WTC11 (cell line): ENCODE results near the gene SLC14A1. TPM values are rescaled to one million over a fixed set of nuclear protein-coding genes. Genes with fewer than 3 reads are reported as not detected.

Source experiments
- ATAC-seq: fragments of 200-7000 bp; cut with Tn5 transposase; 2 replicates; pipeline ENCODE4 v1.10.0; 2021; ENCODE audit warnings: mild to moderate bottlenecking, moderate library complexity
- CTCF ChIA-PET: fragments of 300-600 bp; sonication (Branson Sonifier 250); formaldehyde crosslinking; loops from one replicate; lab custom pipeline; 2021; ENCODE audit warnings: antibody characterized with exemption; lab: Charles Lee
- POLR2A ChIA-PET: fragments of 350-600 bp; sonication (Branson Sonifier 250); formaldehyde crosslinking; loops from one replicate; lab custom pipeline; 2021; ENCODE audit warnings: antibody characterized with exemption; lab: Charles Lee
- DNase-seq: peaks from one replicate; pipeline ENCODE4 v3.0.0; 2021; ENCODE audit warnings: low spot score
- H3K27ac Mint-ChIP-seq: 2 replicates; pipeline ENCODE4 v1.8.0; 2021; ENCODE audit warnings: mixed read lengths
- H3K27me3 Mint-ChIP-seq: 2 replicates; pipeline ENCODE4 v1.8.0; 2021; ENCODE audit warnings: low read depth, mild to moderate bottlenecking, moderate library complexity, mixed read lengths
- H3K36me3 Mint-ChIP-seq: 2 replicates; pipeline ENCODE4 v1.8.0; 2021; ENCODE audit warnings: mixed read lengths
- H3K4me1 Mint-ChIP-seq: 2 replicates; pipeline ENCODE4 v1.8.0; 2022; ENCODE audit warnings: mixed read lengths
- H3K4me3 Mint-ChIP-seq: 2 replicates; pipeline ENCODE4 v1.8.0; 2021; ENCODE audit warnings: mild to moderate bottlenecking, moderate library complexity, mixed read lengths
- H3K9me3 Mint-ChIP-seq: 2 replicates; pipeline ENCODE4 v1.8.0; 2021; ENCODE audit warnings: mixed read lengths
- CREM ChIP-seq: sonication (generic); formaldehyde crosslinking; IDR thresholded peaks from 2 replicates; pipeline ENCODE4 v1.8.1; 2022; ENCODE audit warnings: mild to moderate bottlenecking, missing genetic modification reagents, moderate library complexity
- ELF4 ChIP-seq: sonication (generic); formaldehyde crosslinking; IDR thresholded peaks from 2 replicates; pipeline ENCODE4 v1.8.1; 2022; ENCODE audit warnings: low read depth, mild to moderate bottlenecking, moderate library complexity, missing genetic modification reagents
- FOXJ3 ChIP-seq: sonication (generic); formaldehyde crosslinking; IDR thresholded peaks from 2 replicates; pipeline ENCODE4 v1.9.0; 2021; ENCODE audit warnings: missing genetic modification reagents, mild to moderate bottlenecking, borderline replicate concordance
- GABPB1 ChIP-seq: sonication (generic); formaldehyde crosslinking; IDR thresholded peaks from 2 replicates; pipeline ENCODE4 v1.8.1; 2023; ENCODE audit warnings: mild to moderate bottlenecking, missing genetic modification reagents
- HMGA2 ChIP-seq: fragments of 250-450 bp; sonication (Bioruptor Pico); IDR thresholded peaks from 2 replicates; pipeline ENCODE4 v1.4.0; 2021; ENCODE audit warnings: mild to moderate bottlenecking, moderate library complexity
- IRF2 ChIP-seq: sonication (generic); formaldehyde crosslinking; IDR thresholded peaks from 2 replicates; pipeline ENCODE4 v1.8.0; 2022; ENCODE audit warnings: low read depth, missing genetic modification reagents, borderline replicate concordance
- KAT7 ChIP-seq: sonication (generic); formaldehyde crosslinking; IDR thresholded peaks from 2 replicates; pipeline ENCODE4 v1.8.1; 2023; ENCODE audit warnings: missing genetic modification reagents, mild to moderate bottlenecking, borderline replicate concordance
- MYBL2 ChIP-seq: sonication (generic); formaldehyde crosslinking; IDR thresholded peaks from 2 replicates; pipeline ENCODE4 v1.8.1; 2023; ENCODE audit warnings: mild to moderate bottlenecking, moderate library complexity, missing genetic modification reagents
- NFATC4 ChIP-seq: fragments of 250-450 bp; sonication (Bioruptor Pico); IDR thresholded peaks from 2 replicates; pipeline ENCODE4 v1.9.0; 2021; ENCODE audit warnings: mild to moderate bottlenecking
- NR2C2 ChIP-seq: sonication (generic); formaldehyde crosslinking; IDR thresholded peaks from 2 replicates; pipeline ENCODE4 v1.8.0; 2022; ENCODE audit warnings: mild to moderate bottlenecking, missing genetic modification reagents
- PRRX2 ChIP-seq: fragments of 250-450 bp; sonication (Bioruptor Pico); IDR thresholded peaks from 2 replicates; pipeline ENCODE4 v1.8.0; 2021; ENCODE audit warnings: mild to moderate bottlenecking
- TCF7 ChIP-seq: sonication (generic); formaldehyde crosslinking; IDR thresholded peaks from 2 replicates; pipeline ENCODE4 v1.8.0; 2022; ENCODE audit warnings: mild to moderate bottlenecking, low read depth, missing genetic modification reagents, moderate library complexity
- TEAD1 ChIP-seq: sonication (generic); formaldehyde crosslinking; IDR thresholded peaks from 2 replicates; pipeline ENCODE4 v1.8.0; 2022; ENCODE audit warnings: mild to moderate bottlenecking, missing genetic modification reagents
- total RNA-seq: library from RNA; stranded (reverse); gene quantifications from 3 replicates; pipeline ENCODE4 v1.2.3, GENCODE V29; 2021
- TF ChIP-seq, protein P1 (sequence below): fragments of 250-450 bp; sonication (Bioruptor Pico); IDR thresholded peaks from 2 replicates; pipeline ENCODE4 v1.9.0; 2021; ENCODE audit warnings: mild to moderate bottlenecking
- TF ChIP-seq, protein P2 (sequence below): sonication (generic); formaldehyde crosslinking; IDR thresholded peaks from 2 replicates; pipeline ENCODE4 v1.8.0; 2022; ENCODE audit warnings: missing genetic modification reagents
- TF ChIP-seq, protein P3 (sequence below): sonication (generic); formaldehyde crosslinking; IDR thresholded peaks from 2 replicates; pipeline ENCODE4 v1.8.1; 2023; ENCODE audit warnings: mild to moderate bottlenecking, missing genetic modification reagents, moderate library complexity
- TF ChIP-seq, protein P4 (sequence below): sonication (generic); formaldehyde crosslinking; IDR thresholded peaks from 2 replicates; pipeline ENCODE4 v1.8.1; 2022; ENCODE audit warnings: missing genetic modification reagents, borderline replicate concordance
- TF ChIP-seq, protein P5 (sequence below): sonication (generic); formaldehyde crosslinking; IDR thresholded peaks from 2 replicates; pipeline ENCODE4 v1.8.1; 2022; ENCODE audit warnings: mild to moderate bottlenecking, moderate library complexity, missing genetic modification reagents
- TF ChIP-seq, protein P6 (sequence below): fragments of 250-450 bp; sonication (Bioruptor Pico); IDR thresholded peaks from 2 replicates; pipeline ENCODE4 v1.8.0; 2021; ENCODE audit warnings: mild to moderate bottlenecking
- TF ChIP-seq, protein P7 (sequence below): sonication (generic); formaldehyde crosslinking; IDR thresholded peaks from 2 replicates; pipeline ENCODE4 v1.8.1; 2022; ENCODE audit warnings: mild to moderate bottlenecking, missing genetic modification reagents, moderate library complexity, borderline replicate concordance

The SLC14A1 gene
- total RNA-seq, 1 experiment from 2014 or later, result not detected

DNA sequence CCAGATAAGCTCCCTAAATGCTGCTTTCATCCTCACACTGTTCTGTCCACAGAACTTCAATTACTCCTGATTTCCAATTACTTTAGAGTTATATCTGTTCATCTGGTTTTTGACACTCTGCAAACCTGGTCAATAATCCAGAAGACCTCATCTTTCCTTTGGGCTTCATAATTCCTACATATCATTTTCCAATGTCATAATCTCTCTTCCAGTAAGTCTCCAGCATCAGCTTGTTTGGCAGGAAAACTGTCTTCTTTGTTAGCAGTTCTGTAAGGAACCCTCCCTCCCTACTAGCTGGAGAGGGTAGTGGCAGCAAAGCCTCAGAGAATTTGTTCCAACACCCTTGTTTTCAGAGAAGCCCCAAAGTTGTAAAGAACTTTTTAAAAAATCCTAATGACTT is 11.9 kb upstream of the SLC14A1 start (continued):
- TF ChIP-seq, protein P1, sequence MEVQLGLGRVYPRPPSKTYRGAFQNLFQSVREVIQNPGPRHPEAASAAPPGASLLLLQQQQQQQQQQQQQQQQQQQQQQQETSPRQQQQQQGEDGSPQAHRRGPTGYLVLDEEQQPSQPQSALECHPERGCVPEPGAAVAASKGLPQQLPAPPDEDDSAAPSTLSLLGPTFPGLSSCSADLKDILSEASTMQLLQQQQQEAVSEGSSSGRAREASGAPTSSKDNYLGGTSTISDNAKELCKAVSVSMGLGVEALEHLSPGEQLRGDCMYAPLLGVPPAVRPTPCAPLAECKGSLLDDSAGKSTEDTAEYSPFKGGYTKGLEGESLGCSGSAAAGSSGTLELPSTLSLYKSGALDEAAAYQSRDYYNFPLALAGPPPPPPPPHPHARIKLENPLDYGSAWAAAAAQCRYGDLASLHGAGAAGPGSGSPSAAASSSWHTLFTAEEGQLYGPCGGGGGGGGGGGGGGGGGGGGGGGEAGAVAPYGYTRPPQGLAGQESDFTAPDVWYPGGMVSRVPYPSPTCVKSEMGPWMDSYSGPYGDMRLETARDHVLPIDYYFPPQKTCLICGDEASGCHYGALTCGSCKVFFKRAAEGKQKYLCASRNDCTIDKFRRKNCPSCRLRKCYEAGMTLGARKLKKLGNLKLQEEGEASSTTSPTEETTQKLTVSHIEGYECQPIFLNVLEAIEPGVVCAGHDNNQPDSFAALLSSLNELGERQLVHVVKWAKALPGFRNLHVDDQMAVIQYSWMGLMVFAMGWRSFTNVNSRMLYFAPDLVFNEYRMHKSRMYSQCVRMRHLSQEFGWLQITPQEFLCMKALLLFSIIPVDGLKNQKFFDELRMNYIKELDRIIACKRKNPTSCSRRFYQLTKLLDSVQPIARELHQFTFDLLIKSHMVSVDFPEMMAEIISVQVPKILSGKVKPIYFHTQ (CRISPR knock-in tag), result no peak
- TF ChIP-seq, all 79 proteins: peak for 0

DNA sequence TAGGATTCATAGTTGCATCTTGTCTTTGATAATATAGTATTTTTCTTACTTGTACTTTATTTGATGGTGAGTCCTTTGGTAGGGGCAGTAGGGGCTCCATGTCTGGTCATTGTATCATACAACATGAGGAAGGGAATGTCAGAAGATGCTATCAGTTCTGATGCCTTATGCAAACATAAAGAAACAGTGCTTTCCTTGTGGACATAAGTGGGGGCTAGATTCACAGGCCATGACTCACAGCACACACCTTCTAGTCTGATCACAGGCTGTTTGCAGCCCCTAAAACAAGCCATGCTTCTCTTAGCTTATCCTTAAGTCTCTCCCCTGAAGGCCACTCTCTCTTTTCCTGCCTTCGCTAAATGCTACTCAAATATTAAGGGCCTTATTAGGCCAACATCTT is 10.7 kb upstream of the SLC14A1 start:
- Mint-ChIP-seq H3K4me1 (no peaks in the 10 kb centered on the region), H3K4me3 (no peak overlapping the region), H3K9me3 (peaks cover 27% of the 10 kb centered on the region), H3K27me3 (peaks cover 3% of the 10 kb centered on the region; the same call in 1 of the 2 replicates), H3K27ac (no peak overlapping the region), H3K36me3 (peaks cover 15% of the 10 kb centered on the region)
- TF ChIP-seq, protein P2, sequence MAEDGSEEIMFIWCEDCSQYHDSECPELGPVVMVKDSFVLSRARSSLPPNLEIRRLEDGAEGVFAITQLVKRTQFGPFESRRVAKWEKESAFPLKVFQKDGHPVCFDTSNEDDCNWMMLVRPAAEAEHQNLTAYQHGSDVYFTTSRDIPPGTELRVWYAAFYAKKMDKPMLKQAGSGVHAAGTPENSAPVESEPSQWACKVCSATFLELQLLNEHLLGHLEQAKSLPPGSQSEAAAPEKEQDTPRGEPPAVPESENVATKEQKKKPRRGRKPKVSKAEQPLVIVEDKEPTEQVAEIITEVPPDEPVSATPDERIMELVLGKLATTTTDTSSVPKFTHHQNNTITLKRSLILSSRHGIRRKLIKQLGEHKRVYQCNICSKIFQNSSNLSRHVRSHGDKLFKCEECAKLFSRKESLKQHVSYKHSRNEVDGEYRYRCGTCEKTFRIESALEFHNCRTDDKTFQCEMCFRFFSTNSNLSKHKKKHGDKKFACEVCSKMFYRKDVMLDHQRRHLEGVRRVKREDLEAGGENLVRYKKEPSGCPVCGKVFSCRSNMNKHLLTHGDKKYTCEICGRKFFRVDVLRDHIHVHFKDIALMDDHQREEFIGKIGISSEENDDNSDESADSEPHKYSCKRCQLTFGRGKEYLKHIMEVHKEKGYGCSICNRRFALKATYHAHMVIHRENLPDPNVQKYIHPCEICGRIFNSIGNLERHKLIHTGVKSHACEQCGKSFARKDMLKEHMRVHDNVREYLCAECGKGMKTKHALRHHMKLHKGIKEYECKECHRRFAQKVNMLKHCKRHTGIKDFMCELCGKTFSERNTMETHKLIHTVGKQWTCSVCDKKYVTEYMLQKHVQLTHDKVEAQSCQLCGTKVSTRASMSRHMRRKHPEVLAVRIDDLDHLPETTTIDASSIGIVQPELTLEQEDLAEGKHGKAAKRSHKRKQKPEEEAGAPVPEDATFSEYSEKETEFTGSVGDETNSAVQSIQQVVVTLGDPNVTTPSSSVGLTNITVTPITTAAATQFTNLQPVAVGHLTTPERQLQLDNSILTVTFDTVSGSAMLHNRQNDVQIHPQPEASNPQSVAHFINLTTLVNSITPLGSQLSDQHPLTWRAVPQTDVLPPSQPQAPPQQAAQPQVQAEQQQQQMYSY (CRISPR knock-in tag), result no peak
- TF ChIP-seq, protein P3, sequence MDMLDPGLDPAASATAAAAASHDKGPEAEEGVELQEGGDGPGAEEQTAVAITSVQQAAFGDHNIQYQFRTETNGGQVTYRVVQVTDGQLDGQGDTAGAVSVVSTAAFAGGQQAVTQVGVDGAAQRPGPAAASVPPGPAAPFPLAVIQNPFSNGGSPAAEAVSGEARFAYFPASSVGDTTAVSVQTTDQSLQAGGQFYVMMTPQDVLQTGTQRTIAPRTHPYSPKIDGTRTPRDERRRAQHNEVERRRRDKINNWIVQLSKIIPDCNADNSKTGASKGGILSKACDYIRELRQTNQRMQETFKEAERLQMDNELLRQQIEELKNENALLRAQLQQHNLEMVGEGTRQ (CRISPR knock-in tag), result no peak
- TF ChIP-seq, protein P4, sequence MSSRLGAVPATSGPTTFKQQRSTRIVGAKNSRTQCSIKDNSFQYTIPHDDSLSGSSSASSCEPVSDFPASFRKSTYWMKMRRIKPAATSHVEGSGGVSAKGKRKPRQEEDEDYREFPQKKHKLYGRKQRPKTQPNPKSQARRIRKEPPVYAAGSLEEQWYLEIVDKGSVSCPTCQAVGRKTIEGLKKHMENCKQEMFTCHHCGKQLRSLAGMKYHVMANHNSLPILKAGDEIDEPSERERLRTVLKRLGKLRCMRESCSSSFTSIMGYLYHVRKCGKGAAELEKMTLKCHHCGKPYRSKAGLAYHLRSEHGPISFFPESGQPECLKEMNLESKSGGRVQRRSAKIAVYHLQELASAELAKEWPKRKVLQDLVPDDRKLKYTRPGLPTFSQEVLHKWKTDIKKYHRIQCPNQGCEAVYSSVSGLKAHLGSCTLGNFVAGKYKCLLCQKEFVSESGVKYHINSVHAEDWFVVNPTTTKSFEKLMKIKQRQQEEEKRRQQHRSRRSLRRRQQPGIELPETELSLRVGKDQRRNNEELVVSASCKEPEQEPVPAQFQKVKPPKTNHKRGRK, result no peak
- TF ChIP-seq TEAD1, result no peak
- no peak for TF ChIP-seq FOXJ3 (CRISPR knock-in tag)
- no peak for TF ChIP-seq CREM (CRISPR knock-in tag)
- TF ChIP-seq IRF2 (CRISPR knock-in tag), result no peak
- TF ChIP-seq, protein P5, sequence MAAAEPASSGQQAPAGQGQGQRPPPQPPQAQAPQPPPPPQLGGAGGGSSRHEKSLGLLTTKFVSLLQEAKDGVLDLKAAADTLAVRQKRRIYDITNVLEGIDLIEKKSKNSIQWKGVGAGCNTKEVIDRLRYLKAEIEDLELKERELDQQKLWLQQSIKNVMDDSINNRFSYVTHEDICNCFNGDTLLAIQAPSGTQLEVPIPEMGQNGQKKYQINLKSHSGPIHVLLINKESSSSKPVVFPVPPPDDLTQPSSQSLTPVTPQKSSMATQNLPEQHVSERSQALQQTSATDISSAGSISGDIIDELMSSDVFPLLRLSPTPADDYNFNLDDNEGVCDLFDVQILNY (CRISPR knock-in tag), result no peak
- TF ChIP-seq PRRX2 (CRISPR knock-in tag), result no peak
- TF ChIP-seq HMGA2, result no peak
- TF ChIP-seq, protein P6, sequence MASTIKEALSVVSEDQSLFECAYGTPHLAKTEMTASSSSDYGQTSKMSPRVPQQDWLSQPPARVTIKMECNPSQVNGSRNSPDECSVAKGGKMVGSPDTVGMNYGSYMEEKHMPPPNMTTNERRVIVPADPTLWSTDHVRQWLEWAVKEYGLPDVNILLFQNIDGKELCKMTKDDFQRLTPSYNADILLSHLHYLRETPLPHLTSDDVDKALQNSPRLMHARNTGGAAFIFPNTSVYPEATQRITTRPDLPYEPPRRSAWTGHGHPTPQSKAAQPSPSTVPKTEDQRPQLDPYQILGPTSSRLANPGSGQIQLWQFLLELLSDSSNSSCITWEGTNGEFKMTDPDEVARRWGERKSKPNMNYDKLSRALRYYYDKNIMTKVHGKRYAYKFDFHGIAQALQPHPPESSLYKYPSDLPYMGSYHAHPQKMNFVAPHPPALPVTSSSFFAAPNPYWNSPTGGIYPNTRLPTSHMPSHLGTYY (CRISPR knock-in tag), result no peak
- TF ChIP-seq TCF7 (CRISPR knock-in tag), result no peak
- no peak for TF ChIP-seq KAT7 (CRISPR knock-in tag)
- TF ChIP-seq GABPB1 (CRISPR knock-in tag), result no peak
- TF ChIP-seq MYBL2 (CRISPR knock-in tag), result no peak
- TF ChIP-seq NFATC4 (CRISPR knock-in tag), result no peak
- TF ChIP-seq ELF4, result no peak
- TF ChIP-seq, protein P7, sequence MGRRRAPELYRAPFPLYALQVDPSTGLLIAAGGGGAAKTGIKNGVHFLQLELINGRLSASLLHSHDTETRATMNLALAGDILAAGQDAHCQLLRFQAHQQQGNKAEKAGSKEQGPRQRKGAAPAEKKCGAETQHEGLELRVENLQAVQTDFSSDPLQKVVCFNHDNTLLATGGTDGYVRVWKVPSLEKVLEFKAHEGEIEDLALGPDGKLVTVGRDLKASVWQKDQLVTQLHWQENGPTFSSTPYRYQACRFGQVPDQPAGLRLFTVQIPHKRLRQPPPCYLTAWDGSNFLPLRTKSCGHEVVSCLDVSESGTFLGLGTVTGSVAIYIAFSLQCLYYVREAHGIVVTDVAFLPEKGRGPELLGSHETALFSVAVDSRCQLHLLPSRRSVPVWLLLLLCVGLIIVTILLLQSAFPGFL (CRISPR knock-in tag), result no peak
- TF ChIP-seq NR2C2, result no peak
- DNase-seq, result no peak
- ChIA-PET CTCF (no interaction called here), POLR2A (no interaction called here)
- no peak for ATAC-seq
